ENCODE data around the gene CAPNS1. TPM values are rescaled to one million over a fixed set of nuclear protein-coding genes. Genes with fewer than 3 reads are reported as not detected.
A peak's percentile ranks its signal among the peaks of the same experiment; 100 is the strongest.

The CAPNS1 gene
- total RNA-seq, 1 donor from 2014 or later: 262 TPM

GRCh38 chr19:36111200-36111539 lies 28.7 kb upstream of the CAPNS1 start:
- no peak for TF ChIP-seq CTCF (IDR thresholded peaks at IDR 0.05; ENCODE audit: insufficient read depth, low read length, poor library complexity, severe bottlenecking)

GRCh38 chr19:36112678-36113077 lies 27.2 kb upstream of the CAPNS1 start:
- Histone ChIP-seq H3K4me3 (ENCODE audit: low read depth, low read length) (no peak overlapping the region), H3K36me3 (ENCODE audit: control insufficient read depth, insufficient read depth, low read length) (no peaks in the 10 kb centered on the region), H3K27me3 (ENCODE audit: control insufficient read depth, insufficient read depth, low read length) (no peaks in the 10 kb centered on the region)
- no peak for TF ChIP-seq CTCF (IDR thresholded peaks at IDR 0.05; ENCODE audit: insufficient read depth, low read length, poor library complexity, severe bottlenecking)
- DNase-seq (ENCODE audit: low read depth): no peak

More at GRCh38 chr19:36111200-36111539, 28.7 kb upstream of the CAPNS1 start:
- H3K27me3 ChIP-seq (ENCODE audit: control insufficient read depth, insufficient read depth, low read length): no peaks in the 10 kb centered on the region
- no peak overlapping the region for H3K4me3 ChIP-seq (ENCODE audit: low read depth, low read length)
- no peak for DNase-seq (ENCODE audit: low read depth)
- H3K36me3 ChIP-seq (ENCODE audit: control insufficient read depth, insufficient read depth, low read length): no peaks in the 10 kb centered on the region

GRCh38 chr19:36113425-36113824 lies 26.4 kb upstream of the CAPNS1 start:
- DNase-seq (ENCODE audit: low read depth): no peak
- Histone ChIP-seq H3K27me3 (ENCODE audit: control insufficient read depth, insufficient read depth, low read length) (no peaks in the 10 kb centered on the region), H3K36me3 (ENCODE audit: control insufficient read depth, insufficient read depth, low read length) (no peaks in the 10 kb centered on the region), H3K4me3 (ENCODE audit: low read depth, low read length) (peak overlapping the region; percentile 71)
- no peak for TF ChIP-seq CTCF (IDR thresholded peaks at IDR 0.05; ENCODE audit: insufficient read depth, low read length, poor library complexity, severe bottlenecking)

DNA sequence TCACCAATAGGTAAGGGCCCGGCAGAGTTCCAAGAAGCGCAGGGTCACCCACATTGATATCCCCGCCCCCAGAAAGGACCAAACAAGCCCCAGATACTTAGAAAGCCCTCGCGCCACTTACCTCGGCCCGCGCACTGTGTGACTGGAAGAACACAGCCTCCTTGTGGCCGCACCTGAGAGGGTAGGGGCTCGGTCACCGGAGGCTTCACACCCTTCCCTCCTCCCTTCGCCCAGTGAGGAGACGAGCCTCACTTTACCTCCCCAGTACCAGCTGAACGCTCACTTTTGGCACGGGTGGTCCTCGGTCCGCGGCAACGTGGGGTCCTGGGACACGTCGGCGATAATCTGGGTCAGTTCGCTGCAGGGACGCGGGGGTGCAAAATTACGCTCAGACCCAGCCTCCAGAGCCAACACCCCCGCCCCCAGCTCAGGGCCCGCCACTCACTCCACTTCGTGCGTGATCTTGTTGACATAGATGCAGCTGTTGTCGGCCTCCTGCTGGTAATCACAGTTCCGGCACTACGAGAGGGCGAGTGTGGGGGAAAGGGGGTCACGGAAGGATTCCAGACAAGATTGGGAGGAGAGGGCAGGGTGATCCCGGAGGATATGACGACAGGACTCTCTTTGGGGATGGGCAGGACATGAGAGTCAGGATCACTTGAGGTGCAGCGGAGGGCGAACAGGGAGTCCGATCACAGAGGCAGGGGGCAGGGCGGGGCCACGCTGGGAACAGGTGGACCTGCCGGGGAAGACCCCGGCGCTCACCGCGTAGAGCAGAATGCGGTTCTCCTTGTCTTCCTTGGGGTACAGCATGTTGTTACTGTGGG lies 25.8 kb upstream of the CAPNS1 start:
- H3K27me3 ChIP-seq (ENCODE audit: control insufficient read depth, insufficient read depth, low read length): no peaks in the 10 kb centered on the region
- TF ChIP-seq CTCF (IDR thresholded peaks at IDR 0.05; ENCODE audit: insufficient read depth, low read length, poor library complexity, severe bottlenecking): peak; percentile 35
- no peak for DNase-seq (ENCODE audit: low read depth)
- no peaks in the 10 kb centered on the region for H3K36me3 ChIP-seq (ENCODE audit: control insufficient read depth, insufficient read depth, low read length)
- H3K4me3 ChIP-seq (ENCODE audit: low read depth, low read length): peak overlapping the region; percentile 71

DNA sequence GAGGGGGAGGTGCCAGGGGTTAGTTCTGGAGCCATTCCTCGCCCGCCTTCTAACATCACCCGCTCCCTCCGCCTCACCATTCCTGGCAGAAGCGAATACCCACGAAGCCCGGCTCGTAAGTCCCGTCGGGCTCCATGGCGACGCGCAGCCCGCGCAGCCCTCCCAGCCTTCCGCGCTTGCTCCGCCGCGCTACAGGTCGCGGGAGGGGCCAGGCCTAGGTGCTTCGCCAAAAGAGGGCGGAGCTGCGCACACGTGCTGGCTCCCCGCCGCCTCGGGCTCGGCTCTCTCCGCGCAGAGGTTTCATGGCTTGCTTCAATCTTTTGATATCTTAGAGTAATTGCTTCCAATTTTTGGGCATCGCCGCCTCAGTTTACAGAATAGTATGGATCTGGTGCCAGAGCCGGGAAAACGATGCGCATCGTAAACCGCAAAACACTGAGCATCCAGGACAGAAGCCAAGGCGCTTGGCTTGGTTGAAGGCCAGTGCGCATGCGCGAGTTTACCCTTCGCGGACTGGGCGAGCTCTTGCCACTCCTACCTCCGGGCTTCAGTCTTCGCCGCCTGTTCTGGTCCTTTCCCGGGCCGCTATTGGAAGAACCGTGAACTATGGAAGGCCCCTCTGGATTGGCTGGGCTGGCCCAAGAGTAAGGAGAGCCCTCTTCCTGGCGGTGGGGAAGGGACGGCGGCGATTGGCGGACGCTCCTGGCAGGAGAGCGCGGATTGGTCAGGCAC lies 25.0 kb upstream of the CAPNS1 start, which contains the start of gene POLR2I:
Gene POLR2I, minus strand, starts transcription at position 155 of the 732 bp plus-strand sequence. Its CDS starts 19 bp downstream, at position 136.
- peak; percentile 99 for DNase-seq (ENCODE audit: low read depth)
- no peak for TF ChIP-seq CTCF (IDR thresholded peaks at IDR 0.05; ENCODE audit: insufficient read depth, low read length, poor library complexity, severe bottlenecking)
- H3K36me3 ChIP-seq (ENCODE audit: control insufficient read depth, insufficient read depth, low read length): no peaks in the 10 kb centered on the region
- peak within 1 kb of the TSS; percentile 74 for H3K4me3 ChIP-seq (ENCODE audit: low read depth, low read length)
- no peaks in the 10 kb centered on the region for H3K27me3 ChIP-seq (ENCODE audit: control insufficient read depth, insufficient read depth, low read length)

Data from kidney epithelial cell (primary cell).